Measurements from ENCODE around the gene TRUB2. TPM values are rescaled to one million over a fixed set of nuclear protein-coding genes. Genes with fewer than 3 reads are reported as not detected.
"Not testable (repeated sequence)": the region's sequence is repeated elsewhere in the genome, so short reads cannot be mapped to it uniquely, and the experiment has no call there.

Gene TRUB2
- total RNA-seq, 1 experiment from 2014 or later: 42.1 TPM

GRCh38 chr9:128339761-128340690 is 17.8 kb upstream of the TRUB2 start, which contains the start of gene SLC27A4 (continued):
- TF ChIP-seq, protein P1, sequence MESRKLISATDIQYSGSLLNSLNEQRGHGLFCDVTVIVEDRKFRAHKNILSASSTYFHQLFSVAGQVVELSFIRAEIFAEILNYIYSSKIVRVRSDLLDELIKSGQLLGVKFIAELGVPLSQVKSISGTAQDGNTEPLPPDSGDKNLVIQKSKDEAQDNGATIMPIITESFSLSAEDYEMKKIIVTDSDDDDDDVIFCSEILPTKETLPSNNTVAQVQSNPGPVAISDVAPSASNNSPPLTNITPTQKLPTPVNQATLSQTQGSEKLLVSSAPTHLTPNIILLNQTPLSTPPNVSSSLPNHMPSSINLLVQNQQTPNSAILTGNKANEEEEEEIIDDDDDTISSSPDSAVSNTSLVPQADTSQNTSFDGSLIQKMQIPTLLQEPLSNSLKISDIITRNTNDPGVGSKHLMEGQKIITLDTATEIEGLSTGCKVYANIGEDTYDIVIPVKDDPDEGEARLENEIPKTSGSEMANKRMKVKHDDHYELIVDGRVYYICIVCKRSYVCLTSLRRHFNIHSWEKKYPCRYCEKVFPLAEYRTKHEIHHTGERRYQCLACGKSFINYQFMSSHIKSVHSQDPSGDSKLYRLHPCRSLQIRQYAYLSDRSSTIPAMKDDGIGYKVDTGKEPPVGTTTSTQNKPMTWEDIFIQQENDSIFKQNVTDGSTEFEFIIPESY (IDR thresholded peaks at IDR 0.05; ENCODE audit: extremely low read depth, insufficient replicate concordance, low read length): no peak
- peak; percentile 79 for TF ChIP-seq MAX (IDR thresholded peaks at IDR 0.05)

- BruUV-seq (replicated peaks); DNase-seq (ENCODE audit: low read depth, low spot score); H3K9ac ChIP-seq (ENCODE audit: low read length); H4K20me1 ChIP-seq (ENCODE audit: insufficient read depth); CTCF ChIA-PET; ATAC-seq; H3K9me3 ChIP-seq (ENCODE audit: control insufficient read depth in 1 of 2, insufficient read depth in 1 of 2, low read depth in 1 of 2, low read length in 2 of 2); H3K9me2 ChIP-seq (ENCODE audit: insufficient read depth); H3K27me3 ChIP-seq (ENCODE audit: insufficient read depth, low read length); intact Hi-C loops (cut with micrococcal nuclease); H3K4me3 ChIP-seq (replicated peaks in 1 of 2; ENCODE audit: low read depth in 1 of 2, low read length in 2 of 2); H2AFZ ChIP-seq (ENCODE audit: low read depth, low read length, poor library complexity, severe bottlenecking): not testable (repeated sequence)
- H3K4me2 ChIP-seq (ENCODE audit: low read length): peak overlapping the region; percentile 97
- ChIA-PET POLR2A (interaction anchor here (0.6 kb wide), 2 partner anchors 338 to 1269 kb away, joined by 3 to 4 read pairs; no protein-coding TSS in a partner anchor), RAD21 (ENCODE audit: low non-redundant PET in 1 of 2, low total read pairs in 2 of 2, uncharacterized antibody in 2 of 2, unreplicated experiment in 2 of 2) (interaction anchor here in 1 of 2 experiments (1.0 kb wide), 1 partner anchor 21 kb away, joined by 3 read pairs; no protein-coding TSS in a partner anchor)
- peaks cover 10% of the 10 kb centered on the region for H3K79me2 ChIP-seq (ENCODE audit: insufficient read depth, low read length)
- peaks cover 0 to 12% of the 10 kb centered on the region in 2 experiments; a peak in 3 of 4 replicates for H3K36me3 ChIP-seq (ENCODE audit: control insufficient read depth in 1 of 2, insufficient read depth in 2 of 2, low read length in 2 of 2)
- peak overlapping the region; percentile 74 for H3K27ac ChIP-seq (ENCODE audit: low read depth, low read length)
- peaks cover 0 to 20% of the 10 kb centered on the region in 2 experiments; a peak in 2 of 4 replicates for H3K4me1 ChIP-seq (ENCODE audit: control insufficient read depth in 1 of 2, insufficient read depth in 2 of 2, low read length in 2 of 2)
These were observed 16.8 kb upstream of the TRUB2 start for GRCh38 chr9:128338852-128339614.

Data from HCT116 (cell line).